IMR-90 (cell line): ENCODE results near the gene C7orf33. TPM values are rescaled to one million over a fixed set of nuclear protein-coding genes. Genes with fewer than 3 reads are reported as not detected.

Experiments
- ATAC-seq: fragments of 200-7000 bp; cut with Tn5 transposase; 2 replicates; pipeline ENCODE4 v1.9.1; 2020; ENCODE audit warnings: low read depth, mild to moderate bottlenecking, moderate library complexity
- BruUV-seq: library from RNA; stranded (reverse); fragments of 400-500 nt; replicated peaks from 2 replicates; lab custom pipeline; 2021; lab: Mats Ljungman, UMichigan
- CTCF ChIA-PET: fragments of 300-600 bp; formaldehyde crosslinking; extraction: SDS; loops from one replicate; lab custom pipeline; 2021; ENCODE audit warnings: antibody characterized with exemption; lab: Yijun Ruan, JAX
- POLR2A ChIA-PET: fragments of 300-600 bp; sonication (Branson Sonifier 250); formaldehyde crosslinking; loops from one replicate; lab custom pipeline; 2022; ENCODE audit warnings: antibody characterized with exemption; ENCODE audit not compliant: unreplicated experiment; lab: Charles Lee
- DNase-seq: peaks from one replicate; pipeline ENCODE4 v3.0.0; 2013
- H2AFZ ChIP-seq: replicated peaks from 2 replicates; pipeline ENCODE3; 2013; ENCODE audit warnings: low read length, mild to moderate bottlenecking; ENCODE audit not compliant: poor library complexity
- H2AK5ac ChIP-seq: 2 replicates; pipeline ENCODE4 v1.6.1; 2013; ENCODE audit warnings: low read depth, low read length, inconsistent platforms
- H2AK9ac ChIP-seq: replicated peaks from 2 replicates; pipeline ENCODE3; 2013; ENCODE audit warnings: mild to moderate bottlenecking, low read depth, low read length, moderate library complexity; ENCODE audit not compliant: poor library complexity
- H2BK120ac ChIP-seq: 2 replicates; pipeline ENCODE4 v1.6.1; 2013; ENCODE audit warnings: low read depth, low read length, inconsistent platforms
- H2BK15ac ChIP-seq: 3 replicates; pipeline ENCODE4 v1.6.1; 2013; ENCODE audit warnings: low read depth, low read length, inconsistent platforms
- H2BK20ac ChIP-seq: 2 replicates; pipeline ENCODE4 v1.6.1; 2013; ENCODE audit warnings: low read depth, mild to moderate bottlenecking, inconsistent platforms, low read length, moderate library complexity
- H2BK5ac ChIP-seq: 2 replicates; pipeline ENCODE4 v1.6.1; 2013; ENCODE audit warnings: mild to moderate bottlenecking, low read depth, low read length, inconsistent platforms; ENCODE audit not compliant: poor library complexity, severe bottlenecking
- H3K14ac ChIP-seq: replicated peaks from 2 replicates; pipeline ENCODE4 v1.6.1; 2013; ENCODE audit warnings: low read depth, low read length, inconsistent platforms
- H3K18ac ChIP-seq: 2 replicates; pipeline ENCODE4 v1.6.1; 2013; ENCODE audit warnings: low read depth, low read length, control low read depth
- H3K23ac ChIP-seq: 2 replicates; pipeline ENCODE4 v1.6.1; 2013; ENCODE audit warnings: low read depth, low read length, inconsistent platforms
- H3K27ac ChIP-seq: 2 replicates; pipeline ENCODE4 v1.5.1; 2013; ENCODE audit warnings: mild to moderate bottlenecking, control low read depth, low read length; ENCODE audit not compliant: insufficient read depth
- H3K27me3 ChIP-seq: 2 replicates; pipeline ENCODE4 v1.6.1; 2013; ENCODE audit warnings: low read length; ENCODE audit not compliant: control insufficient read depth, insufficient read depth
- H3K36me3 ChIP-seq: 2 replicates; pipeline ENCODE4 v1.6.1; 2013; ENCODE audit warnings: low read length, mixed read lengths; ENCODE audit not compliant: control insufficient read depth, insufficient read depth
- H3K4ac ChIP-seq: 2 replicates; pipeline ENCODE4 v1.6.1; 2013; ENCODE audit warnings: low read depth, low read length, inconsistent platforms
- H3K4me1 ChIP-seq: 2 replicates; pipeline ENCODE4 v1.6.1; 2013; ENCODE audit warnings: low read length, mixed read lengths; ENCODE audit not compliant: control insufficient read depth, insufficient read depth
- H3K4me2 ChIP-seq: 2 replicates; pipeline ENCODE4 v1.6.1; 2013; ENCODE audit warnings: low read depth, mild to moderate bottlenecking, control low read depth, low read length, moderate library complexity
- H3K4me3 ChIP-seq: 2 replicates; pipeline ENCODE4 v1.5.1; 2013; ENCODE audit warnings: low read depth, mild to moderate bottlenecking, control low read depth, low read length, moderate library complexity; ENCODE audit not compliant: insufficient read depth
- H3K56ac ChIP-seq: 2 replicates; pipeline ENCODE4 v1.6.1; 2013; ENCODE audit warnings: low read length, inconsistent platforms; ENCODE audit not compliant: insufficient read depth; ENCODE audit errors: extremely low read depth
- H3K79me1 ChIP-seq, 2 experiments: 2 replicates each; pipeline ENCODE4 v1.6.1; 2013; ENCODE audit warnings: low read length in 2 of 2, inconsistent platforms in 1 of 2, low read depth in 1 of 2
- H3K9ac ChIP-seq: 2 replicates; pipeline ENCODE4 v1.6.1; 2013; ENCODE audit warnings: low read depth, low read length, control low read depth
- H3K9me1 ChIP-seq: 2 replicates; pipeline ENCODE4 v1.6.1; 2013; ENCODE audit warnings: low read length, inconsistent platforms; ENCODE audit not compliant: insufficient read depth
- H3K9me3 ChIP-seq: 2 replicates; pipeline ENCODE4 v1.6.1; 2013; ENCODE audit warnings: low read length; ENCODE audit not compliant: control insufficient read depth, insufficient read depth
- H4K20me1 ChIP-seq: 2 replicates; pipeline ENCODE4 v1.6.1; 2013; ENCODE audit warnings: low read length, inconsistent platforms; ENCODE audit not compliant: insufficient read depth
- H4K5ac ChIP-seq: 2 replicates; pipeline ENCODE4 v1.6.1; 2013; ENCODE audit warnings: mild to moderate bottlenecking, low read depth, low read length, control low read depth
- H4K8ac ChIP-seq, 2 experiments: 2 replicates each; pipeline ENCODE4 v1.6.1; 2013; ENCODE audit warnings: low read depth in 2 of 2, low read length in 2 of 2, control low read depth in 1 of 2, inconsistent platforms in 1 of 2
- H4K91ac ChIP-seq: 2 replicates; pipeline ENCODE4 v1.6.1; 2013; ENCODE audit warnings: low read depth, low read length, inconsistent platforms; ENCODE audit not compliant: insufficient read depth
- CEBPB ChIP-seq: IDR thresholded peaks from 2 replicates; pipeline ENCODE4 v1.6.1; 2012; ENCODE audit warnings: low read depth, low read length, improper control_type of control experiment
- CHD1 ChIP-seq: IDR thresholded peaks from 2 replicates; pipeline ENCODE4 v1.6.1; 2012; ENCODE audit warnings: low read depth, low read length, improper control_type of control experiment
- FOS ChIP-seq: fragments of 150-350 bp; IDR thresholded peaks from 2 replicates; pipeline ENCODE4 v1.6.1; 2016; ENCODE audit warnings: low read depth, low read length
- MAZ ChIP-seq: IDR thresholded peaks from 2 replicates; pipeline ENCODE4 v1.6.1; 2012; ENCODE audit warnings: low read depth, mild to moderate bottlenecking, low read length, improper control_type of control experiment, moderate library complexity, borderline replicate concordance
- NFE2L2 ChIP-seq: fragments of 150-350 bp; IDR thresholded peaks from 2 replicates; pipeline ENCODE4 v1.6.1; 2016; ENCODE audit warnings: low read depth, mild to moderate bottlenecking, low read length
- RCOR1 ChIP-seq: IDR thresholded peaks from 2 replicates; pipeline ENCODE4 v1.6.1; 2012; ENCODE audit warnings: mild to moderate bottlenecking, low read length, improper control_type of control experiment; ENCODE audit not compliant: insufficient replicate concordance
- RFX5 ChIP-seq: IDR thresholded peaks from 2 replicates; pipeline ENCODE4 v1.8.0; 2012; ENCODE audit warnings: low read depth, mild to moderate bottlenecking, low read length, moderate library complexity
- SMC3 ChIP-seq: fragments of 150-350 bp; IDR thresholded peaks from 2 replicates; pipeline ENCODE4 v1.6.1; 2016; ENCODE audit warnings: low read depth, mild to moderate bottlenecking, antibody characterized with exemption, low read length, moderate library complexity
- USF2 ChIP-seq: fragments of 150-350 bp; IDR thresholded peaks from 2 replicates; pipeline ENCODE4 v1.6.1; 2017; ENCODE audit warnings: mild to moderate bottlenecking, antibody characterized with exemption, low read length, low read depth
- WGBS, 2 experiments: methylation state at CpG; one replicate each; pipeline versions ENCODE4 v1.1.5 to v1.1.7; 2013; ENCODE audit warnings: missing lambda C conversion rate in 2 of 2; ENCODE audit not compliant: insufficient read length in 1 of 2; ENCODE audit errors: extremely low coverage in 2 of 2; 5-methylcytosine and 5-hydroxymethylcytosine counted together
- dilution Hi-C: fragments of 300-500 bp; cut with HindIII; formaldehyde crosslinking; loops from one replicate; pipeline ENCODE4 v1.14.3; 2018; ENCODE audit warnings: low sequenced_read_pairs; ENCODE audit not compliant: unreplicated experiment
- in situ Hi-C: fragments of 300-500 bp; cut with MboI; formaldehyde crosslinking; loops from 3 replicates; pipeline ENCODE4 v1.14.3; 2019; ENCODE audit warnings: low sequenced_read_pairs, inconsistent platforms, mixed read lengths
- intact Hi-C: fragments of 100-400 bp; cut with micrococcal nuclease; formaldehyde crosslinking; loops from 2 replicates; pipeline ENCODE4 v1.10.0; 2022
- polyA plus RNA-seq, 3 experiments: library from polyadenylated mRNA; depleted of rRNA; stranded (reverse); fragments of >200 nt; gene quantifications; 2 replicates each; pipeline ENCODE4 v1.2.3, GENCODE V29; 2012; ENCODE audit warnings: low replicate concordance in 1 of 3
- total RNA-seq: library from RNA; depleted of rRNA; stranded (reverse); fragments of >200 nt; gene quantifications from 2 replicates; pipeline ENCODE4 v1.2.3, GENCODE V29; 2012

The C7orf33 gene
- total and polyA plus RNA-seq, 2 of the 4 experiments (the other 2 are of a cell fraction) = not detected

DNA sequence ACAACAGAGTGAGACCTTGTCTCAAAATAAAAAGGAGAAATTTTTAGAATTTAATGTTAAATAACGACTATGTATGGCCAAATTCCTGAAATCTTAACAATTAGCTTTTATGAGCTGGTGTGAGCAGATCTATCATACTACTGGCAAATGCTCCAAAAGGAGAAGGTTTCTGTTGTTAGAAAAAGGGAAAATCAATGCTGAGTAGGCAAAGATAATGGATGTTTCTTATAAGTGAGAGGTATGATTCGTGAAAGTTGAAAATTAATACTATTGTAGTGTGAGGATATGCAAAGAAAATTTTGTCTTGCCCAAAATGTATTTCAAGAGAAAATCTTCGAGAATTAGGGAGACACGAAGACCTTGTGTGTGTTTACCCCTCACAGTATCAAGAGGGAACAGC lies 67.4 kb downstream of the C7orf33 start:
- dilution Hi-C loops = no loop called here
- Histone ChIP-seq H3K4me2 (no peak overlapping the region), H3K4me3 (no peak overlapping the region), H3K9me3 (no peaks in the 10 kb centered on the region), H3K23ac (no peak overlapping the region), H3K27me3 (no peaks in the 10 kb centered on the region), H4K8ac (no peak overlapping the region), H3K14ac (no peak overlapping the region), H3K27ac (no peak overlapping the region), H4K91ac (no peak overlapping the region), H2BK5ac (no peak overlapping the region), H3K56ac (no peak overlapping the region), H4K20me1 (no peaks in the 10 kb centered on the region; the same call in 1 of the 2 replicates), H2BK20ac (no peak overlapping the region), H3K9ac (no peak overlapping the region), H2BK15ac (no peak overlapping the region), H3K4me1 (no peaks in the 10 kb centered on the region), H3K79me1 (no peaks in the 10 kb centered on the region), H4K5ac (no peak overlapping the region), H3K4ac (no peak overlapping the region), H3K36me3 (no peaks in the 10 kb centered on the region), H2BK120ac (no peak overlapping the region), H3K18ac (no peak overlapping the region), H2AK9ac (no peak overlapping the region), H2AK5ac (no peak overlapping the region), H3K9me1 (no peaks in the 10 kb centered on the region), H2AFZ (no peak overlapping the region)
- no peak for TF ChIP-seq RCOR1
- no peak for TF ChIP-seq SMC3
- no peak for TF ChIP-seq FOS
- TF ChIP-seq USF2 = no peak
- no peak for TF ChIP-seq MAZ
- TF ChIP-seq CHD1 = no peak
- TF ChIP-seq NFE2L2 = no peak
- TF ChIP-seq RFX5 = no peak
- TF ChIP-seq CEBPB = no peak
- ChIA-PET POLR2A (no interaction called here), CTCF (no interaction called here)
- no TSS peak for BruUV-seq
- intact Hi-C loops = no loop called here
- WGBS, 2 experiments = no CpG with 5 or more reads among the region's 4 CpGs
- ATAC-seq (no peak), DNase-seq (no peak)
- in situ Hi-C loops = no loop called here
